Measurements from ENCODE around the gene EFCAB12. TPM values are rescaled to one million over a fixed set of nuclear protein-coding genes. Genes with fewer than 3 reads are reported as not detected.
A peak's percentile ranks its signal among the peaks of the same experiment; 100 is the strongest.
"Not testable (repeated sequence)": the region's sequence is repeated elsewhere in the genome, so short reads cannot be mapped to it uniquely, and the experiment has no call there.

Gene EFCAB12
- total RNA-seq, 1 donor from 2014 or later: not detected

GRCh38 chr3:129418041-129418973 is 10.1 kb downstream of the EFCAB12 start:
- DNase-seq: no peak

GRCh38 chr3:129417326-129417725 is 11.1 kb downstream of the EFCAB12 start:
- DNase-seq: peak; percentile 69

- DNase-seq: no peak
These were observed 12.0 kb downstream of the EFCAB12 start for GRCh38 chr3:129416415-129416814.

GRCh38 chr3:129415830-129416229 is 12.6 kb downstream of the EFCAB12 start:
- DNase-seq: no peak

GRCh38 chr3:129415378-129415777 is 13.1 kb downstream of the EFCAB12 start:
- no peak for DNase-seq

GRCh38 chr3:129413687-129414506 is 14.5 kb downstream of the EFCAB12 start:
- DNase-seq: no peak

GRCh38 chr3:129413238-129413637 is 15.2 kb downstream of the EFCAB12 start:
- DNase-seq: not testable (repeated sequence)

- DNase-seq: no peak
These were observed 15.8 kb downstream of the EFCAB12 start for GRCh38 chr3:129412542-129413198.

- DNase-seq: no peak
These were observed 17.5 kb downstream of the EFCAB12 start for GRCh38 chr3:129410971-129411370.

GRCh38 chr3:129409541-129409940 is 18.9 kb downstream of the EFCAB12 start:
- peak; percentile 57 for DNase-seq

GRCh38 chr3:129404610-129405009 is 23.8 kb downstream of the EFCAB12 start:
- DNase-seq: no peak

- DNase-seq: no peak
These were observed 24.3 kb downstream of the EFCAB12 start for GRCh38 chr3:129404130-129404529.

- DNase-seq: no peak
These were observed 25.0 kb downstream of the EFCAB12 start for GRCh38 chr3:129403450-129403849.

GRCh38 chr3:129402616-129403015 is 25.8 kb downstream of the EFCAB12 start:
- no peak for DNase-seq

GRCh38 chr3:129402210-129402609 is 26.2 kb downstream of the EFCAB12 start:
- no peak for DNase-seq

GRCh38 chr3:129399895-129400357 is 28.5 kb downstream of the EFCAB12 start:
- DNase-seq: no peak

- peak; percentile 98 for DNase-seq
These were observed 29.1 kb downstream of the EFCAB12 start for GRCh38 chr3:129399145-129399894.

GRCh38 chr3:129398803-129399144 is 29.7 kb downstream of the EFCAB12 start:
- peak; percentile 25 for DNase-seq

GRCh38 chr3:129393760-129394564 is 34.5 kb downstream of the EFCAB12 start:
- DNase-seq: not testable (repeated sequence)

- DNase-seq: no peak
These were observed 35.2 kb downstream of the EFCAB12 start for GRCh38 chr3:129393271-129393670.
